T-helper 1 cell (primary cell): ENCODE results near the gene ZFYVE19.
"Not testable (repeated sequence)": the region's sequence is repeated elsewhere in the genome, so short reads cannot be mapped to it uniquely, and the experiment has no call there.

Source experiments
- DNase-seq, 5 donors: peaks; one replicate each; pipeline ENCODE4 v3.0.0-alpha.2; 2012 to 2020

ZFYVE19 gene

DNA sequence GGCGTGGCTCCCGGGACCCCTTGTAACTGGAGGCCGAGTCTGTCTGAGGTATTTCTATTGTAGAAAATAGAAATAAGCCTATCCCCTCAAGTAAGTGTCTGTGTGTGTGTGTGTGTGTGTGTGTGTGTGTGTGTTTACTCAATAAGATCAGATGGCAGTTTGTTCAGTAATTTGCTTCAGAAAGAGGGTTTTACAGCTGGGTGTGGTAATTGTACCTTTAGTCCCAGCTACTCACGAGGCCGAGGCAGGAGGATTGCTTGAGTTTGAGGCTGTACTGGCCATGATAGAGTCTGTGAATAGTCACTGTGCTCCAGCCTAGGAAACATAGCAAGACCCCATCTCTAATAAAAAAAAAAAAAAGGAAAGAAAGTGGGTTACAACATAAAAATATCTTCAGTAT lies 45.6 kb downstream of the ZFYVE19 start:
- no peak for DNase-seq

- DNase-seq: no peak
Observed at GRCh38 chr15:40853241-40853890, 46.5 kb downstream of the ZFYVE19 start.

- DNase-seq: no peak
Observed at GRCh38 chr15:40854161-40854560, 47.3 kb downstream of the ZFYVE19 start.

DNA sequence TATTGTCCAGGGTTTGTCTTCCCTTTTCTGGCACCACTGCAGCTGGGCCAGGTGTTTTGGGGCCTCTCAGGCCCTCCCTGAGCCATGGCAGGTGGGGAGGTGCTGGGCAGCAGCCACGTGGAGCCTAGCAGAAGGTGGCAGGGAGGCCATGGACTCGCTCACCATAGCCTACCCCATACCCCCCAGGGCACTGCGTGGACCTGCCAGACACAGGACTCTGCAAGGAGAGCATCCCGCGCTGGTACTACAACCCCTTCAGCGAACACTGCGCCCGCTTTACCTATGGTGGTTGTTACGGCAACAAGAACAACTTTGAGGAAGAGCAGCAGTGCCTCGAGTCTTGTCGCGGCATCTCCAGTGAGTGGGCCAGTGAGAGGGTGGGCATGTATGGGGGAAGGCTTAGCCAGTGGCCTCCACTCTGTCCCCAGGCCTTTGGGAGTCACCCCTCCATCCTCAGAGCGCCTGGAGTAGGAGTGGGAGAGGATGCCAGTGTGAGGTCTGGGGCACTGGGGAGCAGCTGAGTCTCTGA lies 48.9 kb downstream of the ZFYVE19 start:
- no peak for DNase-seq

- no peak for DNase-seq
Observed at GRCh38 chr15:40856746-40857145, 49.9 kb downstream of the ZFYVE19 start.

- peak; percentile 44 to 72 (median 62) for DNase-seq
Observed at GRCh38 chr15:40857601-40858341, 50.9 kb downstream of the ZFYVE19 start.

GRCh38 chr15:40858706-40859105 lies 51.8 kb downstream of the ZFYVE19 start:
- no peak for DNase-seq

- DNase-seq: peak; percentile 55 to 81 (median 71)
Observed at GRCh38 chr15:40859206-40859851, 52.4 kb downstream of the ZFYVE19 start.

GRCh38 chr15:40861147-40861546 lies 54.3 kb downstream of the ZFYVE19 start:
- not testable (repeated sequence) for DNase-seq

DNA sequence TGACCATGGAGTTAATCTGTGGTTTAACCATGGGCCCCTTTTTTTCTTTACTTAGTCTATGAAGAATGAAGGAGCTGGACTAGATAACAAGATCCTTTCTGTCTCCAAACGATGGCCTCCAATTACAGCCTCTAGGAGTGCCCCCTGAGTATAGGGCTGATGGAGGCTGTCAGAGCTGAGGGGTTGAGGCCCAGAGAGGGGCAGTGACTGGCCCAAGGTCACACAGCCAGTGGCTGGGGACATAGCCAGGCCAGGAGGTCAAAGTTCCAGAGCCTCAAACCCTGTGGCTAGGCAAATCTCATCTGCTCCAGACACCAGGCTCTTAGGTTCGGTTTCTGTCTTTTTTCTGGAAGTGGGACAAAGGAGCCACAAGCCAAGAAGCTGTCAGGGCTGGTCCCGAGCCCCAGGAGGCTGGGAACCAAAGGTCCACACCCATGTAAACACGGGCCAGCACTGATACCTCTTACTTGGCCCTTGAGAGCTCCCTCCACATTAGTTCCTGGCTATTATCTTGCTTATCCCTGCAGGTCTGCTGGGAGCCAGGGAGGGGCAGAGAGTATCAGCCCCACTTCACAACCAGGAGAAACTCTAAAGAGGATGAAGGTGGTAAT lies 56.9 kb downstream of the ZFYVE19 start:
- no peak for DNase-seq
